PFSK-1 (cell line): Measurements from ENCODE around the gene ATP6V1C2.

Experiments used
- FOXP2 ChIP-seq: optimal IDR thresholded peaks from 2 replicates; pipeline ENCODE3; 2011; ENCODE audit warnings: borderline replicate concordance, control low read depth, inconsistent platforms; ENCODE audit not compliant: insufficient read depth; ENCODE audit errors: extremely low read length, extremely low read depth
- POLR2AphosphoS5 ChIP-seq: IDR thresholded peaks from 2 replicates; pipeline ENCODE4 v1.6.1; 2012; ENCODE audit warnings: low read depth, mild to moderate bottlenecking, control low read depth, low read length, moderate library complexity
- SIN3A ChIP-seq: IDR thresholded peaks from 2 replicates; pipeline ENCODE4 v1.6.1; 2012; ENCODE audit warnings: mild to moderate bottlenecking, low read length, moderate library complexity, borderline replicate concordance; ENCODE audit not compliant: insufficient read depth
- TAF1 ChIP-seq: IDR thresholded peaks from 2 replicates; pipeline ENCODE4 v1.6.1; 2012; ENCODE audit warnings: low read length, control low read depth, borderline replicate concordance; ENCODE audit not compliant: insufficient read depth
- TF ChIP-seq, protein P1 (sequence below), 2 experiments: IDR thresholded peaks; 2 replicates each; pipeline versions ENCODE4 v1.6.1 to v1.8.0; 2011 to 2012; ENCODE audit warnings: low read depth in 2 of 2, low read length in 2 of 2, control low read depth in 1 of 2, inconsistent platforms in 1 of 2, mild to moderate bottlenecking in 1 of 2, moderate library complexity in 1 of 2; ENCODE audit not compliant: insufficient read depth in 1 of 2

- TF ChIP-seq SIN3A (no peak), POLR2AphosphoS5 (no peak), FOXP2 (no peak), TAF1 (no peak)
- TF ChIP-seq, protein P1, sequence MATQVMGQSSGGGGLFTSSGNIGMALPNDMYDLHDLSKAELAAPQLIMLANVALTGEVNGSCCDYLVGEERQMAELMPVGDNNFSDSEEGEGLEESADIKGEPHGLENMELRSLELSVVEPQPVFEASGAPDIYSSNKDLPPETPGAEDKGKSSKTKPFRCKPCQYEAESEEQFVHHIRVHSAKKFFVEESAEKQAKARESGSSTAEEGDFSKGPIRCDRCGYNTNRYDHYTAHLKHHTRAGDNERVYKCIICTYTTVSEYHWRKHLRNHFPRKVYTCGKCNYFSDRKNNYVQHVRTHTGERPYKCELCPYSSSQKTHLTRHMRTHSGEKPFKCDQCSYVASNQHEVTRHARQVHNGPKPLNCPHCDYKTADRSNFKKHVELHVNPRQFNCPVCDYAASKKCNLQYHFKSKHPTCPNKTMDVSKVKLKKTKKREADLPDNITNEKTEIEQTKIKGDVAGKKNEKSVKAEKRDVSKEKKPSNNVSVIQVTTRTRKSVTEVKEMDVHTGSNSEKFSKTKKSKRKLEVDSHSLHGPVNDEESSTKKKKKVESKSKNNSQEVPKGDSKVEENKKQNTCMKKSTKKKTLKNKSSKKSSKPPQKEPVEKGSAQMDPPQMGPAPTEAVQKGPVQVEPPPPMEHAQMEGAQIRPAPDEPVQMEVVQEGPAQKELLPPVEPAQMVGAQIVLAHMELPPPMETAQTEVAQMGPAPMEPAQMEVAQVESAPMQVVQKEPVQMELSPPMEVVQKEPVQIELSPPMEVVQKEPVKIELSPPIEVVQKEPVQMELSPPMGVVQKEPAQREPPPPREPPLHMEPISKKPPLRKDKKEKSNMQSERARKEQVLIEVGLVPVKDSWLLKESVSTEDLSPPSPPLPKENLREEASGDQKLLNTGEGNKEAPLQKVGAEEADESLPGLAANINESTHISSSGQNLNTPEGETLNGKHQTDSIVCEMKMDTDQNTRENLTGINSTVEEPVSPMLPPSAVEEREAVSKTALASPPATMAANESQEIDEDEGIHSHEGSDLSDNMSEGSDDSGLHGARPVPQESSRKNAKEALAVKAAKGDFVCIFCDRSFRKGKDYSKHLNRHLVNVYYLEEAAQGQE (IDR thresholded peaks at IDR 0.05; ENCODE audit: insufficient read depth in 1 of 2, low read depth in 2 of 2, low read length in 2 of 2): no peak
Measured at GRCh38 chr2:10830203-10830602, 108.8 kb downstream of the ATP6V1C2 start.
